ELF-1 (cell line): ENCODE results near the gene MIF.
"Not testable (repeated sequence)": the region's sequence is repeated elsewhere in the genome, so short reads cannot be mapped to it uniquely, and the experiment has no call there.

ENCODE experiments used
- DNase-seq: peaks from one replicate; pipeline ENCODE4 v3.0.0-alpha.2; 2016; ENCODE audit warnings: low read depth, low spot score

MIF gene

GRCh38 chr22:23940166-23940565 is 46.0 kb downstream of the MIF start:
- not testable (repeated sequence) for DNase-seq
